Measurements from ENCODE around the gene FBXL7. TPM values are rescaled to one million over a fixed set of nuclear protein-coding genes. Genes with fewer than 3 reads are reported as not detected.

Gene FBXL7
- total and polyA plus RNA-seq, 2 of the 8 experiments (the other 6 are each of a cell fraction or from before 2014, with no cell fraction given): 17.7 to 17.8 TPM

DNA sequence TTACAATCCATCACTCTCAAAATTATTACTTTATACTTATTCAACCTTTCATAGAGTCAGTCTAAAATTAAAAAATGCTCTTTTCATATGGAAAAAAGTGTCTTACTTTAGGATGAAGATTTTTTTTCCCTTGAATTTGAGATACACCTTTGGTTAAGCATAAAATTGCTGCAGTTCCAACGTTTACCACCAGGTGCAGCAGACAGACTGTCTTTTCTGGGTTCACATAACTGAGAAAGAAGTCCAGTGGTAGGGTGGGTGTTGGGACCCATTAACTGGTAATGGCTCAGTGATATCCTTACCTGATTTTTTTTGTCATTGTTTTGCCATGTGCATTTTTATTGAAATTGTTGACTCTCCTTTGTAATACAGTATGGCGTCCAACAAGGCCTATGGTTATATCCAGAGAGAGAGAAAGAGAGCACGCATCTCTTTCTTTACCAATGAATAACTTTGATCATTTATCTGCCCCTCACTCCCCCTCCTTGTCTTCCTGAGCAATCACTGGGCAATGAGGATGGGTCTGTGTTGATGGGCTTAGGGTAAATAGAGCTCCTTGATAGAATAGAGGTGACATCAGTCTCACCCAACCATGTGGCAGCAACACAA is 98.4 kb downstream of the FBXL7 start:
- WGBS, 2 experiments (ENCODE audit: extremely low coverage in 1 of 2, insufficient coverage in 1 of 2, insufficient read length in 1 of 2, insufficient replicate concordance in 2 of 2, low coverage in 1 of 2, low lambda C conversion rate in 2 of 2, missing lambda C conversion rate in 1 of 2): 46% methylated on average over 2 of the region's 3 CpGs; no CpG with 5 or more reads in 1 of the 2 experiments
- DNase-seq (ENCODE audit: low read depth in 1 of 2, low spot score in 2 of 2) (peak in 1 of 2 experiments; percentile 75), FAIRE-seq (peak; percentile 13)
- Histone ChIP-seq H2BK15ac (ENCODE audit: low read length) (no peak overlapping the region), H4K91ac (replicated peaks; ENCODE audit: insufficient read length, low read length) (no peak overlapping the region), H2AFZ (ENCODE audit: low read length) (no peak overlapping the region), H3K4ac (replicated peaks; ENCODE audit: insufficient read length, low read depth, low read length) (no peak overlapping the region), H3K4me3 (ENCODE audit: extremely low read depth in 1 of 4, insufficient read depth in 2 of 4, low read depth in 3 of 4, low read length in 4 of 4) (no peak overlapping the region), H3K4me2 (ENCODE audit: insufficient read depth in 1 of 2, low read depth in 2 of 2, low read length in 2 of 2) (no peak overlapping the region), H4K5ac (ENCODE audit: insufficient read length, low read depth, low read length) (no peak overlapping the region), H3K4me1 (replicated peaks in 1 of 4; ENCODE audit: control insufficient read depth in 3 of 4, insufficient read depth in 4 of 4, low read length in 3 of 4) (peaks cover 1 to 13% (median 10%) of the 10 kb centered on the region in 4 experiments; a peak in 4 of 7 replicates), H3K36me3 (ENCODE audit: control insufficient read depth in 2 of 4, insufficient read depth in 4 of 4, low read length in 3 of 4) (no peaks in the 10 kb centered on the region), H2BK120ac (replicated peaks; ENCODE audit: low read depth, low read length) (no peak overlapping the region), H4K20me1 (replicated peaks in 1 of 2; ENCODE audit: control insufficient read depth in 1 of 2, insufficient read depth in 2 of 2, low read length in 2 of 2) (peaks cover 0 to 2% of the 10 kb centered on the region in 2 experiments), H3K79me2 (ENCODE audit: control insufficient read depth in 1 of 2, insufficient read depth in 2 of 2, low read length in 2 of 2) (peaks cover 0 to 13% of the 10 kb centered on the region in 2 experiments; a peak in 2 of 4 replicates), H3K27ac (ENCODE audit: low read depth, low read length) (no peak overlapping the region), H3K9me3 (ENCODE audit: insufficient read depth in 2 of 2, low read depth in 1 of 2, low read length in 1 of 2) (no peaks in the 10 kb centered on the region), H3K23ac (ENCODE audit: insufficient read length) (no peak overlapping the region), H3K23me2 (ENCODE audit: low read depth, low read length) (0 out of 2 replicates have a peak, but pooled peaks cover 2% of the 10 kb centered on the region), H2BK12ac (ENCODE audit: low read depth, low read length) (no peak overlapping the region), H3K56ac (replicated peaks; ENCODE audit: insufficient read length, low read depth, low read length) (no peak overlapping the region), H2BK20ac (ENCODE audit: low read length) (0 out of 2 replicates have a peak overlapping the region, but pooled peaks have one; percentile 37), H2AK5ac (ENCODE audit: low read depth, low read length) (no peak overlapping the region), H3K27me3 (replicated peaks in 1 of 4; ENCODE audit: control insufficient read depth in 3 of 4, extremely low read depth in 1 of 4, insufficient read depth in 3 of 4, low read length in 3 of 4) (no peaks in the 10 kb centered on the region), H3K14ac (ENCODE audit: insufficient read length) (no peak overlapping the region), H3K18ac (ENCODE audit: extremely low read depth, low read length) (no peak overlapping the region), H3K79me1 (ENCODE audit: low read depth, low read length) (peaks cover 4% of the 10 kb centered on the region; the same call in 1 of the 2 replicates), H2BK5ac (ENCODE audit: low read depth, low read length) (no peak overlapping the region), H4K8ac (ENCODE audit: extremely low read depth, insufficient read depth, low read length) (no peak overlapping the region), H3K9ac (replicated peaks in 1 of 4; ENCODE audit: extremely low read depth in 1 of 4, low read depth in 3 of 4, low read length in 3 of 4) (no peak overlapping the region)
- ChIA-PET CTCF (ENCODE audit: partially characterized antibody) (interaction anchor here (0.6 to 3.7 kb wide), 50 partner anchors 9 to 1030 kb away, joined by 3 to 39 read pairs (median 4); no protein-coding TSS in a partner anchor), POLR2A (ENCODE audit: partially characterized antibody) (no interaction called here)
- TF ChIP-seq RAD21 (IDR thresholded peaks at IDR 0.05 in 1 of 2, conservative IDR thresholded peaks at IDR 0.05 in 1 of 2; ENCODE audit: low read depth in 2 of 2, low read length in 2 of 2) (peak; percentile 51 to 61), CREB1 (IDR thresholded peaks at IDR 0.05) (no peak), EP300 (IDR thresholded peaks at IDR 0.05; ENCODE audit: borderline replicate concordance in 1 of 2, low read depth in 2 of 2, low read length in 2 of 2) (no peak), SP1 (IDR thresholded peaks at IDR 0.05; ENCODE audit: low read depth, low read length) (no peak), POLR2AphosphoS5 (IDR thresholded peaks at IDR 0.05; ENCODE audit: low read depth, low read length) (no peak), RNF2 (IDR thresholded peaks at IDR 0.05; ENCODE audit: borderline replicate concordance, low read depth, low read length, missing control alignments, poor library complexity, severe bottlenecking) (no peak), SIX5 (IDR thresholded peaks at IDR 0.05; ENCODE audit: low read depth, low read length) (no peak), CEBPB (IDR thresholded peaks at IDR 0.05; ENCODE audit: low read depth, low read length) (no peak)
- TF ChIP-seq, protein P1, sequence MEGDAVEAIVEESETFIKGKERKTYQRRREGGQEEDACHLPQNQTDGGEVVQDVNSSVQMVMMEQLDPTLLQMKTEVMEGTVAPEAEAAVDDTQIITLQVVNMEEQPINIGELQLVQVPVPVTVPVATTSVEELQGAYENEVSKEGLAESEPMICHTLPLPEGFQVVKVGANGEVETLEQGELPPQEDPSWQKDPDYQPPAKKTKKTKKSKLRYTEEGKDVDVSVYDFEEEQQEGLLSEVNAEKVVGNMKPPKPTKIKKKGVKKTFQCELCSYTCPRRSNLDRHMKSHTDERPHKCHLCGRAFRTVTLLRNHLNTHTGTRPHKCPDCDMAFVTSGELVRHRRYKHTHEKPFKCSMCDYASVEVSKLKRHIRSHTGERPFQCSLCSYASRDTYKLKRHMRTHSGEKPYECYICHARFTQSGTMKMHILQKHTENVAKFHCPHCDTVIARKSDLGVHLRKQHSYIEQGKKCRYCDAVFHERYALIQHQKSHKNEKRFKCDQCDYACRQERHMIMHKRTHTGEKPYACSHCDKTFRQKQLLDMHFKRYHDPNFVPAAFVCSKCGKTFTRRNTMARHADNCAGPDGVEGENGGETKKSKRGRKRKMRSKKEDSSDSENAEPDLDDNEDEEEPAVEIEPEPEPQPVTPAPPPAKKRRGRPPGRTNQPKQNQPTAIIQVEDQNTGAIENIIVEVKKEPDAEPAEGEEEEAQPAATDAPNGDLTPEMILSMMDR (IDR thresholded peaks at IDR 0.05; ENCODE audit: control extremely low read depth in 1 of 3, insufficient read depth in 1 of 3, low read depth in 1 of 3, low read length in 3 of 3): peak; percentile 18 to 73 (median 52); a peak in 3 of 4 replicates

All from H1 (cell line).